ENCODE results near the gene KDM3B.

The KDM3B gene

DNA sequence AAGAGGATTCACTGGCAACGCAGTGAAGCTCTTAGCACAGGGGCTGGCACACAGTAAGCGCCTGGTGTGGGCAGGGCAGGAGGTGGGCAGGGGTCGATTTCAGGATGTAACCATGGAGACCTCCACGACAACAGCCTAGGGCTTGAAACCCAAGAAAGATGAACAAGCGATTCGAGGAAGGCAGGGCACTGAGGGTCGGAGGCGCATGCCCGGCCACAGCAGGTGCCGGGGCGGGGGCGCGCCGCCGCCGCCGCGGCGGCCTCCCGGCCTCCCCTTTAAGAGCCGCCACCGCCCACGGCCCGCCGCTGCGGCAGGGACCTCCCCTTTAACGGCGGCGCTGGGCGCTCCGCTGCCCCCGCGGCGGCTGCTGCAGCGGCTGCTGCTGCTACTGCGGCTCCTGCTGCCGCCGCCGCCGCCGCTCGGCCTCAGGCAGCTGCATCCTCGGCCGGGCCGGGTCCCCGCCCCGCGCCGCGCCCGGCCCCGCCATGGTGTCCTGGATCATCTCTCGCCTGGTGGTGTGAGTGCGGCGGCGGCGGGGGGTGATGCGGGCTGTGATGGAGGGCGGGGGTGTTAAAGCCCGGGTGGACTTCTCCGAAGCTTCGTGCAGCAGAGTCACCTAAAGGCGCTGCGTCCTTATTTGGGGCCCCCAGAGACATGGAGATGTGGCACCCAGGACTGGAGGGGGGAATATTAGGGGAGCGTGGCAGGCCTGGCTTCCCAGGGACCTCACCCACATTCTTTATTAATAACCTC lies 86.4 kb downstream of the KDM3B start, which contains the start of gene REEP2:
Gene REEP2, plus strand, starts transcription at position 334 of the 753 bp plus-strand sequence. Its CDS starts 152 bp downstream, at position 486.
- Histone ChIP-seq H3K27ac (ENCODE audit: poor library complexity, severe bottlenecking) (no peak within 1 kb of the TSS), H3K4me1 (ENCODE audit: insufficient read depth, poor library complexity, severe bottlenecking) (no peaks in the 10 kb centered on the region), H3K27me3 (ENCODE audit: insufficient read depth, poor library complexity, severe bottlenecking) (no peaks in the 10 kb centered on the region), H3K9me3 (ENCODE audit: severe bottlenecking) (no peaks in the 10 kb centered on the region), H3K36me3 (ENCODE audit: low read depth) (peaks cover 24% of the 10 kb centered on the region), H3K4me3 (ENCODE audit: severe bottlenecking) (peak within 1 kb of the TSS; percentile 46)
- TF ChIP-seq, protein P1, sequence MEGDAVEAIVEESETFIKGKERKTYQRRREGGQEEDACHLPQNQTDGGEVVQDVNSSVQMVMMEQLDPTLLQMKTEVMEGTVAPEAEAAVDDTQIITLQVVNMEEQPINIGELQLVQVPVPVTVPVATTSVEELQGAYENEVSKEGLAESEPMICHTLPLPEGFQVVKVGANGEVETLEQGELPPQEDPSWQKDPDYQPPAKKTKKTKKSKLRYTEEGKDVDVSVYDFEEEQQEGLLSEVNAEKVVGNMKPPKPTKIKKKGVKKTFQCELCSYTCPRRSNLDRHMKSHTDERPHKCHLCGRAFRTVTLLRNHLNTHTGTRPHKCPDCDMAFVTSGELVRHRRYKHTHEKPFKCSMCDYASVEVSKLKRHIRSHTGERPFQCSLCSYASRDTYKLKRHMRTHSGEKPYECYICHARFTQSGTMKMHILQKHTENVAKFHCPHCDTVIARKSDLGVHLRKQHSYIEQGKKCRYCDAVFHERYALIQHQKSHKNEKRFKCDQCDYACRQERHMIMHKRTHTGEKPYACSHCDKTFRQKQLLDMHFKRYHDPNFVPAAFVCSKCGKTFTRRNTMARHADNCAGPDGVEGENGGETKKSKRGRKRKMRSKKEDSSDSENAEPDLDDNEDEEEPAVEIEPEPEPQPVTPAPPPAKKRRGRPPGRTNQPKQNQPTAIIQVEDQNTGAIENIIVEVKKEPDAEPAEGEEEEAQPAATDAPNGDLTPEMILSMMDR (IDR thresholded peaks at IDR 0.05; ENCODE audit: poor library complexity, severe bottlenecking): no peak
- DNase-seq (ENCODE audit: low spot score): no peak
- peak; percentile 74 for ATAC-seq (ENCODE audit: low read depth)

DNA sequence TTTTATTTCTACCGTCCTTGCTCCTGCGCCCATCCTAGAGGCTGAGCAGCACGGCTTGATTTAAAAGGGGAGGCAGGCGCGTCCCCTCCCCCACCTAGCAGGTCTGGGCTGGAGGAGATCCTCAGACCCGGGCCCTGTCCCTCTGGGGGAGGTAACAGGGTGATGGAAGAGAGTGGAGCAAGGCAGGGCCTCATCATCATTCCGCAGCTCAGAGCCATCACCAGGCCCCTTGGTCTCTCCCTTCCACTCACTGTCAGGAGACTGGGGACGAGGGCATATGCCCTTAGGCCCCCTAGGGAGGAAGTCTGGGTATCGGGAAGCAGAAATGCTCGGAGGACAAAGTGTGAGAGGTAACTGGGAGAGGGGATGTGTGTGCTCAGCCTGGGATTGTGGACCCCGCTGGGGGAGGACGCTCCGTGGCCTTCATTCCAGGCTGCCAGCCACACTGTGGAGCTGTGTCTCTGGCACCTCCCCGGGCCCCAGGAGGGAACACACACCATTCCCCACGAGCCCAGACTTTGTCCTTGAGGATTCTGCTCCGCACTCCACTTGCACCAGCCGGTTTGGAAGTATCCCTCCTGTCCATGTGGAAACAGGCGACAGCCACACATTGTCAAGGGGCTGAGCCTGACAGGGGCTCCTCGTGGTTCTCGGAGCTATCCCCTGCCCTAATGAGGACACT lies 87.1 kb downstream of the KDM3B start:
- Histone ChIP-seq H3K27ac (ENCODE audit: poor library complexity, severe bottlenecking) (no peak overlapping the region), H3K4me3 (ENCODE audit: severe bottlenecking) (peak overlapping the region; percentile 46), H3K27me3 (ENCODE audit: insufficient read depth, poor library complexity, severe bottlenecking) (no peaks in the 10 kb centered on the region), H3K9me3 (ENCODE audit: severe bottlenecking) (no peaks in the 10 kb centered on the region), H3K4me1 (ENCODE audit: insufficient read depth, poor library complexity, severe bottlenecking) (no peaks in the 10 kb centered on the region), H3K36me3 (ENCODE audit: low read depth) (peaks cover 19% of the 10 kb centered on the region)
- no peak for DNase-seq (ENCODE audit: low spot score)
- TF ChIP-seq, protein P1 (IDR thresholded peaks at IDR 0.05; ENCODE audit: poor library complexity, severe bottlenecking): no peak
- ATAC-seq (ENCODE audit: low read depth): peak; percentile 8

DNA sequence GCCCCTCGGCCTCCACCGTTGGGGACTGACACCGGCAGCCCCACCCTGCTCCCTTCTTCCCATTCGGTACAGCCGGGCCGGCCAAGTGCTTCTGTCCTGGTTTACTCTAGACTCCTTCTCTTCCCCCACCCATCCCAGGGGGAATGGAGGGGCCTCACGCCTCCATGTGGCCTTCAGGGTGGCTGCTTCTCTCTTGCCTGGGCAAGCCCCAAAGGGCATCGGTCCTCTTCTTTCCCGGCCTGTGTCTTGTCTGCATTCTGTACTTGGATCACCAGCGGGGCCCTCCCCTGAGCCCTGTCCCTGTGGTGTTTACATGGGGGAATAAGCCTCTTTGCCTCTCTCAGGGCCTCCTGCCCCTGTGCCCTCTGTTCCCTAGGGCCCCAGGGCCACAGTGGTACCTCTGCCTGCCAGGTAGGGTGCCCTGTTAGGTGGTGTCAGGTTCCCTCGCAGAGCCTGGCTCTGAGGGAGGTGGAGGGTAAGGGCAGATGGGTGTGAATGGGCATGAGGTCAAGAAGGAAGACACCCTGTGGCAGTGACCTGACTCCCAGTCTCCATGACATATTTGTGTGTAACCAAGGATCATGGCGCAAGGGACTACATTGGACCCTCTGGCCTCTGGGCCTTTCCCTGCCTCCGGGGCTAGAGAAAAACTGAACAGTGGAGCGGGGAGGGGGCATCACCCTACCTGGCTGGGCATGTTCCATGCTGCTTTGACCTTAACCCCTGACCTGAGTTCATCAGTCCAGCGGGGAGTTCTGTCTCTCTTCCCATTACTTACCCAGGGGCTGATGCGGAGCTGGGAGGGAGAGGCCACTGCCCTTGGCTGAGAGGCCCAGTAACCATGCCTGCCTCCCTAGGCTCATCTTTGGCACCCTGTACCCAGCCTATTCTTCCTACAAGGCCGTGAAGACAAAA lies 87.9 kb downstream of the KDM3B start:
- peaks cover 11% of the 10 kb centered on the region for H3K36me3 ChIP-seq (ENCODE audit: low read depth)
- TF ChIP-seq, protein P1 (IDR thresholded peaks at IDR 0.05; ENCODE audit: poor library complexity, severe bottlenecking): no peak
- DNase-seq (ENCODE audit: low spot score) (no peak), ATAC-seq (ENCODE audit: low read depth) (no peak)
- no peak overlapping the region for H3K4me3 ChIP-seq (ENCODE audit: severe bottlenecking)
- no peaks in the 10 kb centered on the region for H3K9me3 ChIP-seq (ENCODE audit: severe bottlenecking)
- H3K27me3 ChIP-seq (ENCODE audit: insufficient read depth, poor library complexity, severe bottlenecking): no peaks in the 10 kb centered on the region
- no peak overlapping the region for H3K27ac ChIP-seq (ENCODE audit: poor library complexity, severe bottlenecking)
- H3K4me1 ChIP-seq (ENCODE audit: insufficient read depth, poor library complexity, severe bottlenecking): no peaks in the 10 kb centered on the region

DNA sequence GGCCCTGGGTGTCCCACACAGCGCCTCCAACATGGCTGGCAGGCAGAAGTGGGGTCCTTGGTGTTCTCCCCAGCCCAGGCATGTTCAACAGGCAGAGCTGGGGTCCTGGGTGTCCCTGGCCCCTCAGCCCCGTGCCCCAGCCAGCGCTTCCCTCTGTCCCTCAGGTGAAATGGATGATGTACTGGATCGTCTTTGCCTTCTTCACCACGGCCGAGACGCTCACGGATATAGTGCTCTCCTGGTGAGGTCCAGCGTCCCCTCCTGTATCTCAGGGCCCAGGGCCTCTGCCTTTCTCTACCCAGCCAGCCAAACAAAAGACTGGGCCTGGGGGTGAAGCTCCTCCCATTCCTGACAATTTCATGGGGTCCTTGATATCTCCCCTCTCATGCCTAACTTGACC lies 88.7 kb downstream of the KDM3B start:
- Histone ChIP-seq H3K4me1 (ENCODE audit: insufficient read depth, poor library complexity, severe bottlenecking) (no peaks in the 10 kb centered on the region), H3K9me3 (ENCODE audit: severe bottlenecking) (no peaks in the 10 kb centered on the region), H3K27me3 (ENCODE audit: insufficient read depth, poor library complexity, severe bottlenecking) (no peaks in the 10 kb centered on the region), H3K36me3 (ENCODE audit: low read depth) (peaks cover 4% of the 10 kb centered on the region; the same call in 1 of the 2 replicates), H3K4me3 (ENCODE audit: severe bottlenecking) (no peak overlapping the region), H3K27ac (ENCODE audit: poor library complexity, severe bottlenecking) (no peak overlapping the region)
- TF ChIP-seq, protein P1 (IDR thresholded peaks at IDR 0.05; ENCODE audit: poor library complexity, severe bottlenecking): no peak
- no peak for ATAC-seq (ENCODE audit: low read depth)
- DNase-seq (ENCODE audit: low spot score): no peak
